GM11168 (cell line): Measurements from ENCODE around the gene TMEM134.
"Not testable (repeated sequence)": the region's sequence is repeated elsewhere in the genome, so short reads cannot be mapped to it uniquely, and the experiment has no call there.

Source experiments
- in situ Hi-C: fragments of 300-500 bp; cut with MboI; formaldehyde crosslinking; loops from one replicate; pipeline ENCODE4 v1.12.0; 2022; ENCODE audit warnings: low sequenced_read_pairs; ENCODE audit not compliant: unreplicated experiment

TMEM134 gene

DNA sequence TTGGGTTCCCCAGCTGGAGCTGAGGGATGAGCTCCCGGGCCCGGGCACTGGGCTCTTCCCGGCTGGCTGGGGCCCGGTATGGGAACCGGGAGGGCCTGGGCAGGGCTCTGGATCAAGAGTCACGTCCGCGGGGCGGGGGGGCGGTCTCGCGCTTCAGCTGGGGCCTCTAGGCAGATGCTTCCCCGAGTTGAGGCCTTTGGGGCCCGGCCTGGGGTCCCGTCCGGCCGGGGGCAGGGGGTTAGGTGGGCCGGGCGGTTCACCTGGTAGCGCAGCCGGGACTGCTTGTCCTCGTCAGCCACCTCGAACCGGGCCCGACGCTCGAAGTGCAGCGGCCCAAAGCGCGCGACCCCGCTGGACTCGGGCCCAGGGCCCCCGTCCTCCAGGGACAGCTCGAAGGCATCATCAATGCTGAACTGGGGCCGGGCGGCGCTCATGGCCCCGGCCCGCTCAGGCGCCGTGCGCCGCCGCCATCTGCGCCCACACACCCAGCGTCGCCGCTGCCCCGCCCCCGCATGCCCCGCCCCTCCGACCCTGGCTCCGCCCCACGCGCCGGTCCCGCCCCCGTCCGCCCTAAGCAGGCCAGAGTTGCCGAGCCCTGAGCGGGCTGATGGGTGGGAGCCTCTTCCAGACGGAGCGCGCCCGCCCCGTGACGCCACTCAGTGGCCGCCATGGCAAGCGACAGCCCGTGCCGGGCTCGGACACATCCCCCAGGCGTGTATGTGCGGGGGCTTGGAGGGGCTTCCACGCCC is at the start of gene TMEM134:
TMEM134 (minus strand) TSS at position 493 of the 749 bp plus-strand sequence; CDS start at position 434, 59 bp downstream.
- in situ Hi-C loops, result no loop called here

GRCh38 chr11:67517784-67518552 is 48.9 kb upstream of the TMEM134 start:
- in situ Hi-C loops, result no loop called here

DNA sequence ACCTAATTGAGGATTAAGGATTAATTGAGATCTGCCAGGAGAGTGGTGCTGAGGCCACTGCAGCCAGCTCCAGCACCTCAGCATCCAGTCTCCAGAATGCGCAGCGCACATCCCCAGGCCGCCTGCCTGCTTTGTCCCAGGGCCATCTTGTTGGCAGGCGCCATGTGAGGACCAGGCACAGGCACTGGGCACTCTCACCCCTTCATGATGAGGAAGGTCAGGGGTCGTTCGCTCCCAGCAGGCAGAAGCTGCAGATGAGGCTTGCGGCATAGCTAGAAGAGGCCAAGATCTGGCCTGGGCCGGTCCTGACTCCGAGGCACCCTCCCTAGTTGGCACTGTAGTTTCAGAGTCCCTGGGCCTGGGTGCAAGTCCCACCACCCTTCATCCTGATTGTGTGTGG is 47.8 kb upstream of the TMEM134 start:
- in situ Hi-C loops, result no loop called here

GRCh38 chr11:67514116-67514515 is 45.1 kb upstream of the TMEM134 start:
- in situ Hi-C loops, result no loop called here

DNA sequence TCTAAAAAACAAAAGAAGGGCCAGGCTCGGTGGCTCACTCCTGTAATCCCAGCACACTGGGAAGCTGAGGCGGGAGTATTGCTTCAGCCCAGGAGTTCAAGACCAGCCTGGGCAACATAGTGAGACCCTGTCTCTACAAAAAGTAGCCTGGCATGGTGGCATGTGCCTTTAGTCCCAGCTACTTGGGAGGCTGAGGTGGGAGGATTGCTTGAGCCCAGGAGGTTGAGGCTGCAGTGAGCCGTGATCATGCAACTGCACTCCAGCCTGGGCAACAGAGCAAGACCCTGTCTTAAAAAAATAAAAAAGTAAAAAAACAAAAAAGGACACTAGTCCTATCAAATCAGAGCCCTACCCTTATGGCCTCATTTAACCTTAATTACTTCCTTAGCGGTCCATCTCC is 42.5 kb upstream of the TMEM134 start:
- in situ Hi-C loops, result not testable (repeated sequence)

DNA sequence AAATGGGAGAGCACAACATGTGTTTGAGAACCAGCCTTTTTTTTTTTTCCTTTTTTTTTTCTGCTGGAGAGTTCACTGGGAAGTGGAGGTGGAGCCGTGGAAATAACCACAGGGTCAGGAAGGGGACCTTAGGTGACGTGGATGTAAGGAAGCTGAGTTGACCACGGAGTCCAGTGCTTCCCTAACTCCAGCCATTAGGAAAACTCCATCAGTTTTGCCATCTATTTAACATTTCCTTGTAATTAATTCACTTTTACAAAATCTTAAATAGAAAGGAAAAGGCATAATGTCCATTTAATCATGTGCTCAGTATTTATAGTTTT is 40.9 kb upstream of the TMEM134 start:
- in situ Hi-C loops, result no loop called here

DNA sequence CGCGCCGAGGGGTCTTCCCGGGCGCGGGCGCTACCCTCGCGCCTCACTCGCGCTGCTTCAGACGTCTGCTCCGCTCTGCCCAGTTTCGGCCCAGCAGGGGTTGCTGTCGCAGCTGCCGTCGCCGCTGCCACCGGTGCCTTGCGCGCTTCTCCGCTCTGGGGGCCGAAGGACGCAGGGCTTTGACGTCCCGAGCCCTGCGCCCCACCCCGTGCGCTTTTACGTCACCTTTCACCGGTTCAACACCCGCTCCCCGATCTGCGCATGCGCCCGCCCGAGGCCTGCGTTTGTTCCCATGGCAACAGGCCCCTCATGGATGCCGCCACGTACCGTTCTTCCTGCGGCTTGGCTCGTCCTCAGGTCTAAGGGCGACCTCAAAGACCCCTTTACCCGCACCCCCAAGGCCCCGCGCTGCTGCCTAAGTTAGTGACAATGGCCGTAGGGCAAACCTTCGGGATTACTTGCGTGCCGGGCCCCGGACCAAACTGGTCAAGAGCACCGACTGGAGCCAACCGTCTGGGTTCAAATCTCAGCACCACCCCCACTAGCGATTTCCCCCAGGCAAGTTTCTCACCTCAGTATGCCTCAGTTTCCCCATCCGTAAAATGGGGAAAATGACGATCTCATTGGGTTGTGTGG is 39.6 kb upstream of the TMEM134 start:
- in situ Hi-C loops, result loop anchor here (10.0 kb wide), 1 partner anchor 104 kb away; the partner anchor contains the start of genes PPP1CA and TBC1D10C

DNA sequence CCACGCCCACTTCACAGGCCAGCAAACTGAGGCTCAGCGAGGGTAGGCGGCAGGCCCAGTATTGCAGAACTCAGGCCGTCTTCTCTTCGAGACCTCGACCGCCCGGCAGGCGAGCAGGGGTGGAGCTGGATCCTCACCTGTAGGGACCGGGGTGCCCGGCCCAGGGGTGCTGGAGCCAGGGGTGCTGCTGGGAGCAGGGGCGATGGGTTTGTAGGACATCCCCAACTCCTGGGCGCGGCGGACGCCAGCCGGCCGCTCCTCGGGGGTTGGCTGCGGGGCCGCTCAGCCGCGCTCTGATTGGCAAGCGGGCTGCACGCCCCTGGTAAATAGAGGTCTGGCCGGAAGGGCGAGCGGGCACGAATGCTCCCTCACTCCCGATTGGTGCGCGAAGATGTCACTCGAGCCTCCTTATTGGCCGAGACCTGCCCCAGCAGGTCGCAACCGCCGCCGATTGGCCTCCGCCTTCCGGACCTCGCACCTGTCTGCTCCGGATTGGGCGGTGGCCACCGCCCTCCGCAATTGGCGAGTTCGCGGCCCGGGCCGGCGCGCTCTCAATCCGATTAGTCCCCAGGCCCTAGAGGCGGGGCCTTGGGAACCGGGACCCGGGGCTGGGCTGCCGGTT is 38.9 kb upstream of the TMEM134 start, which contains the start of gene CDK2AP2:
CDK2AP2 (minus strand) TSS at position 299 of the 622 bp plus-strand sequence; CDS start at position 219, 80 bp downstream.
- in situ Hi-C loops, result loop anchor here (10.0 kb wide), 1 partner anchor 103 kb away; the partner anchor contains the start of genes PPP1CA and TBC1D10C

GRCh38 chr11:67507242-67507863 is 38.3 kb upstream of the TMEM134 start:
- in situ Hi-C loops, result loop anchor here (10.0 kb wide), 1 partner anchor 103 kb away; the partner anchor contains the start of genes PPP1CA and TBC1D10C

- in situ Hi-C loops, result loop anchor here (10.0 kb wide), 1 partner anchor 102 kb away; the partner anchor contains the start of genes PPP1CA and TBC1D10C
Measured at GRCh38 chr11:67506426-67507051, 37.5 kb upstream of the TMEM134 start.

- in situ Hi-C loops, result loop anchor here (10.0 kb wide), 1 partner anchor 101 kb away; the partner anchor contains the start of genes PPP1CA and TBC1D10C
Measured at GRCh38 chr11:67505605-67506396, 36.8 kb upstream of the TMEM134 start.

- in situ Hi-C loops, result loop anchor here (10.0 kb wide), 1 partner anchor 100 kb away; the partner anchor contains the start of genes PPP1CA and TBC1D10C
Measured at GRCh38 chr11:67504950-67505581, 36.0 kb upstream of the TMEM134 start, which contains the start of gene PITPNM1. Gene PITPNM1 (minus strand): TSS chr11:67505363. CDS start chr11:67504180, 1,183 bp downstream.

DNA sequence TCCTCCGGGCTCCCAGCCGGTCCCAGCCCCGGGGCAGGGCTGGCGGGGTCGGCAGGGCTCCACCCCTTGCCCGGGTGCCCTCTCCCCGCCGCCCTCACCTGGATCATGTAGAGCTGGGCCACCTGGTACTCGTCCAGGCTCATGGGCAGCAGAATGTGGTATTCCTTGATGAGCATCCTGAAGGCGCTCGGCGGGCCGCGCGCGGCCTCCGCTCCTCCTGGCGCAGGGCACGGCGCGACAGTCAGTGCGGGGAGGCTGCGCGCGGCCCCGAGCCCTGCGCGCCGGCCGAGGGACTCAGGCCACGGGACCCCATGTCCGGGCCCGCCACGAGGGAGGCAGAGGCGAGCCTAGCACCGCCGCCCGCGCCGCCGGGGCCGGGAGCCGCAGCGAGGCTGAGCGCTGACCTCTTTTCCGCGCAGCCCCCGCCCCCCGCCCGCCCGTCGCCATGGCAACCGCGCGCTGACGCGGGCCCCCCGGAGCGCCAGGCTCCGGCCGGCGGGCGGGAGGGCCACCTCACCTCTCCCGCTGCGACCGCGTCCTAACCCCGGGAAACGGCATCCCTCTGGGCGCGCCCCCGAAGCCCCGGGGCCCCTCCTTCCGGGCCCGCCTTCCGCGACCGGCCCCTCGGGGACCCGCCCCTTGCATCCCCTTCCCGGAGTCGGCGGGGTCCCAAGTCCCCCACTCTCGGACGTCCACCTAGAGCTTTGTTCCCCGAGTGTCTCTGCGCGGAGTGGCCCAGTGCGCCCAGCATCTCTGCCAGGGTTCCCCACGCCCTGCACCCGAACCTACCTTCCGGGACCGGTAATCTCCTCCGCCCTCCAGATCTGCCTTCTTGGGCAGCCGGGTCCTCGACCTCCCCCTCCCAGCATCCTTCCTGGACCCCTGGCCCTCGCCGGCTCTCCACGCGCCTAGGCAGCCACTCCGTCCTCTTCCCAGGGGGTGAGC is 35.2 kb upstream of the TMEM134 start:
- in situ Hi-C loops, result loop anchor here (10.0 kb wide), 1 partner anchor 99 kb away; the partner anchor contains the start of genes PPP1CA and TBC1D10C

DNA sequence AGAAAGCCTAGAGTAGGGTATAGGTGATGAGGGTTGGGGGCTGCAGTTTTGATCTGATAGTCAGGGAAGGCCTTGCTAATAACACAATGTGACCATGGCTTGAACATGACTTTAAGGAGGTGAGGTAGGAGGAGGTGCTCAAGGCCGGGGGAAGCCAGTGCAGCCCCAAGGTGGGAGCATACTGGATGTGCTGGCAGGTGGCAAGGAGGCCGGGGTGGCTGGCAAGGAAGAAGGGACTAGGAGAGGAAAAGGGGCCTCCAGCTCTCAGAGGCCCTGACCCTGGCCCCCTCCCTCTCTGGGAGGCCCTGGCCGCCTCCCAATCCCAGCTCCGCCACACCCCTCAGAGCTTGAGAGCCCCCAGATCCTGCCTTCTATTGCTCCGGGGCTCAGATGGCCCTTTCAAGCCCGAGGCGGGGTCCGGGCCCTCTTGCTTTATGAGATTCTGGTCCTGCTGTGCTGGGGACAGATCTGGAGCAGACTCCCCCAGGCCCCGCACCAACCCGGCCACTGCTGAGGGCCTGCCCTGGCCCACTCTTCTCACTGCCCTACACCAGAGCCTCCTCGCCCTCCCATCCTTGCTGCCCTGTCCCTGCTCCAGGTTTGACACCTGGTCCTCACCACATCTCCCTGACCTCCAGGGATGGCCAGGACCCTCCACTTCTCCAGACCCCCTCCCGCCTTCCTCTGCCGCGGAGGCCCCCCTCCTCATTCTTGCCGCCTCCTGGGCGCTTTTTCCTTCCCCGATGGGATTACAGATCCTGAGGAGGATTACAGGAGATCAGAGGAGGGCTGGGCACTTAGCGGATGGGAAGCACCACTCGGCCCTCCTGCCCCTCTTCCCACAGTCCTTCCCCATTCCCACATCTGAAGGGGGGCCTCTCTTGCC is 34.3 kb upstream of the TMEM134 start:
- in situ Hi-C loops, result loop anchor here (10.0 kb wide), 1 partner anchor 99 kb away; the partner anchor contains the start of genes PPP1CA and TBC1D10C

DNA sequence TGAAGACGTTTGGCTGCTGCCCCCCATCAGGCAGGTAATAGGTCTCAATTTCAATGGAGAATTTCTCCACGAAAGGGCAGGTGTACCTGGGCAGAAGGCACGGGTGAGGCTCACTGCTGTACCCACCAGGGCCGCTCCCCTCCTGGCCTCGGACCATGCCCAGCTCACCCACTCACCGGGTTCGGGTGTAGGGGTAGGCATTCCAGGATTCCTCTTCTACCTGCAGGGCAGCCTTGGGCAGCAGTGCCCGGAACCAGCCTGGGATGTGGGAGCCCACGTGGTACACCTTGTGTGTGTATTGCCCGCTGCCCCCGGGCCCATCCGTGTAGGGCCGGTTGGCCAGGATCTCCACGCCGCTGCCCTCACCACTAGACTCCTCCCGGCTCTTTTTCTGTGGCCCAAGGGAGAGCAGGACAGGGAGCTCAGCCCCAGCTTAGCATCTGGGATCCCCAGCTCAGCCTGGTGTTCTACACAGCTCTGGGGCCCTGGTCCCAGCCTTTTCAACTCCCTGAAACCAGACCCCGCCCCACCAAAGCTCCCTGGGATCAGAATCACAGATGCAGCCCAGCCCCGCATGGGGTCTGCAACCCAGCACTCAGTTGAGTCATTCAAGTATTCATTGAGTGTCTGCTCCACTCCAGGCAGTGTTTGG is 33.4 kb upstream of the TMEM134 start:
- in situ Hi-C loops, result loop anchor here (10.0 kb wide), 1 partner anchor 98 kb away; the partner anchor contains the start of genes PPP1CA and TBC1D10C
